ENCODE results near the gene CATSPER1.

DNA sequence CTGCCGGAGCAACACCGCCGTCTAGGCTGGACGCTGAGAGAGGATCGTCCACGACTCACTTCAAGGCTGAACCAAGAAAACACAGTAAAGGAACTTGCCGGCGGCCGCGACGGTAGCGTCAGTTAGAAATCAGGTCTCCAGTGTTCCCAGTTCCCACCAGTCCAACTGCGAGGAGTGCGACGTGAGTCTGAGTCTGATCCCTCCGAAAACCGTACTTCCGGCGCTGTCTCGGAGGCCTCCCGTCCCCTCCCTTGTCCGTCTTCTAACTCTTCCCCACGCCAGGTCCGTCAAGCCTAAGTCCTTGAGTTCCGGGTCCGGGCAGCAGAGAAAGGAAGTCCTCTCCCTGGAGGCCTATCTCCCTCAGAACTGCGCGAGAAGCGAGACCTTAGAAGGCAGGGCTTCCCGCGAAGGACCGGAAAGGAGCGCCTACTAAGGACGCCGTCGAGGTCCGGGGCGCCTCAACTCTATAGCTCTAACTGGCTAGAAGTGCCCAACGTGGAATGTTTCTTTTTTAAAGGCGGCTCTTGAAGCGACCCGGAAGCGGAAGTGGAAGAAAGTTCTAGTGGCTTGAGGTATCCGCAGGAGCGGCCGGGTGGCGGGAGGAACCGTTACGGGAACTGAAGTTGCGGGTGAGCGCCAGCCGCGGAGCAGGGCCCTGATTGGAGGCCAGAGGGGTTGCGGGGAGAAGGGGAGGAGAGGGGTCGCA lies 24.2 kb downstream of the CATSPER1 start, which contains the start of the genes BANF1 and EIF1AD:
- TF ChIP-seq POLR2A (IDR thresholded peaks at IDR 0.05; ENCODE audit: low read length) (peak; percentile 92), JUN (IDR thresholded peaks at IDR 0.05) (peak; percentile 89 to 97), GATA3 (IDR thresholded peaks at IDR 0.05; ENCODE audit: borderline replicate concordance) (peak; percentile 67; the same call in 1 of the 2 replicates), KDM1A (IDR thresholded peaks at IDR 0.05; ENCODE audit: low read depth) (no peak), MYC (IDR thresholded peaks at IDR 0.05; ENCODE audit: borderline replicate concordance, low read length) (peak; percentile 73; the same call in 1 of the 2 replicates), EHMT2 (IDR thresholded peaks at IDR 0.05; ENCODE audit: low read depth) (no peak), RAD21 (conservative IDR thresholded peaks at IDR 0.05 in 1 of 2, IDR thresholded peaks at IDR 0.05 in 1 of 2) (0 out of 5 replicates have a peak, but pooled peaks of 1 of the 2 experiments have one; percentile 7), MAZ (IDR thresholded peaks at IDR 0.05; ENCODE audit: borderline replicate concordance, low read depth, low read length) (peak; percentile 89; the same call in 1 of the 2 replicates), RCOR1 (IDR thresholded peaks at IDR 0.05; ENCODE audit: low read depth, low read length) (no peak)
- TF ChIP-seq, protein P1, sequence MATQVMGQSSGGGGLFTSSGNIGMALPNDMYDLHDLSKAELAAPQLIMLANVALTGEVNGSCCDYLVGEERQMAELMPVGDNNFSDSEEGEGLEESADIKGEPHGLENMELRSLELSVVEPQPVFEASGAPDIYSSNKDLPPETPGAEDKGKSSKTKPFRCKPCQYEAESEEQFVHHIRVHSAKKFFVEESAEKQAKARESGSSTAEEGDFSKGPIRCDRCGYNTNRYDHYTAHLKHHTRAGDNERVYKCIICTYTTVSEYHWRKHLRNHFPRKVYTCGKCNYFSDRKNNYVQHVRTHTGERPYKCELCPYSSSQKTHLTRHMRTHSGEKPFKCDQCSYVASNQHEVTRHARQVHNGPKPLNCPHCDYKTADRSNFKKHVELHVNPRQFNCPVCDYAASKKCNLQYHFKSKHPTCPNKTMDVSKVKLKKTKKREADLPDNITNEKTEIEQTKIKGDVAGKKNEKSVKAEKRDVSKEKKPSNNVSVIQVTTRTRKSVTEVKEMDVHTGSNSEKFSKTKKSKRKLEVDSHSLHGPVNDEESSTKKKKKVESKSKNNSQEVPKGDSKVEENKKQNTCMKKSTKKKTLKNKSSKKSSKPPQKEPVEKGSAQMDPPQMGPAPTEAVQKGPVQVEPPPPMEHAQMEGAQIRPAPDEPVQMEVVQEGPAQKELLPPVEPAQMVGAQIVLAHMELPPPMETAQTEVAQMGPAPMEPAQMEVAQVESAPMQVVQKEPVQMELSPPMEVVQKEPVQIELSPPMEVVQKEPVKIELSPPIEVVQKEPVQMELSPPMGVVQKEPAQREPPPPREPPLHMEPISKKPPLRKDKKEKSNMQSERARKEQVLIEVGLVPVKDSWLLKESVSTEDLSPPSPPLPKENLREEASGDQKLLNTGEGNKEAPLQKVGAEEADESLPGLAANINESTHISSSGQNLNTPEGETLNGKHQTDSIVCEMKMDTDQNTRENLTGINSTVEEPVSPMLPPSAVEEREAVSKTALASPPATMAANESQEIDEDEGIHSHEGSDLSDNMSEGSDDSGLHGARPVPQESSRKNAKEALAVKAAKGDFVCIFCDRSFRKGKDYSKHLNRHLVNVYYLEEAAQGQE (IDR thresholded peaks at IDR 0.05): peak; percentile 81
- TF ChIP-seq, protein P2, sequence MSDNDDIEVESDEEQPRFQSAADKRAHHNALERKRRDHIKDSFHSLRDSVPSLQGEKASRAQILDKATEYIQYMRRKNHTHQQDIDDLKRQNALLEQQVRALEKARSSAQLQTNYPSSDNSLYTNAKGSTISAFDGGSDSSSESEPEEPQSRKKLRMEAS (IDR thresholded peaks at IDR 0.05): peak; percentile 98
- TF ChIP-seq, protein P3, sequence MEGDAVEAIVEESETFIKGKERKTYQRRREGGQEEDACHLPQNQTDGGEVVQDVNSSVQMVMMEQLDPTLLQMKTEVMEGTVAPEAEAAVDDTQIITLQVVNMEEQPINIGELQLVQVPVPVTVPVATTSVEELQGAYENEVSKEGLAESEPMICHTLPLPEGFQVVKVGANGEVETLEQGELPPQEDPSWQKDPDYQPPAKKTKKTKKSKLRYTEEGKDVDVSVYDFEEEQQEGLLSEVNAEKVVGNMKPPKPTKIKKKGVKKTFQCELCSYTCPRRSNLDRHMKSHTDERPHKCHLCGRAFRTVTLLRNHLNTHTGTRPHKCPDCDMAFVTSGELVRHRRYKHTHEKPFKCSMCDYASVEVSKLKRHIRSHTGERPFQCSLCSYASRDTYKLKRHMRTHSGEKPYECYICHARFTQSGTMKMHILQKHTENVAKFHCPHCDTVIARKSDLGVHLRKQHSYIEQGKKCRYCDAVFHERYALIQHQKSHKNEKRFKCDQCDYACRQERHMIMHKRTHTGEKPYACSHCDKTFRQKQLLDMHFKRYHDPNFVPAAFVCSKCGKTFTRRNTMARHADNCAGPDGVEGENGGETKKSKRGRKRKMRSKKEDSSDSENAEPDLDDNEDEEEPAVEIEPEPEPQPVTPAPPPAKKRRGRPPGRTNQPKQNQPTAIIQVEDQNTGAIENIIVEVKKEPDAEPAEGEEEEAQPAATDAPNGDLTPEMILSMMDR (IDR thresholded peaks at IDR 0.05): no peak
